Smooth muscle cell of the brain vasculature (primary cell): ENCODE measurements around the gene DPM1.
A peak's percentile ranks its signal among the peaks of the same experiment; 100 is the strongest.

Source experiments
- DNase-seq: peaks from one replicate; pipeline ENCODE4 v3.0.0-alpha.2; 2012; ENCODE audit warnings: low read depth, low spot score

The DPM1 gene

GRCh38 chr20:50930976-50931305, 27.4 kb downstream of the DPM1 start:
- DNase-seq = no peak

- no peak for DNase-seq
Measured at GRCh38 chr20:50930139-50930975, 28.0 kb downstream of the DPM1 start.

DNA sequence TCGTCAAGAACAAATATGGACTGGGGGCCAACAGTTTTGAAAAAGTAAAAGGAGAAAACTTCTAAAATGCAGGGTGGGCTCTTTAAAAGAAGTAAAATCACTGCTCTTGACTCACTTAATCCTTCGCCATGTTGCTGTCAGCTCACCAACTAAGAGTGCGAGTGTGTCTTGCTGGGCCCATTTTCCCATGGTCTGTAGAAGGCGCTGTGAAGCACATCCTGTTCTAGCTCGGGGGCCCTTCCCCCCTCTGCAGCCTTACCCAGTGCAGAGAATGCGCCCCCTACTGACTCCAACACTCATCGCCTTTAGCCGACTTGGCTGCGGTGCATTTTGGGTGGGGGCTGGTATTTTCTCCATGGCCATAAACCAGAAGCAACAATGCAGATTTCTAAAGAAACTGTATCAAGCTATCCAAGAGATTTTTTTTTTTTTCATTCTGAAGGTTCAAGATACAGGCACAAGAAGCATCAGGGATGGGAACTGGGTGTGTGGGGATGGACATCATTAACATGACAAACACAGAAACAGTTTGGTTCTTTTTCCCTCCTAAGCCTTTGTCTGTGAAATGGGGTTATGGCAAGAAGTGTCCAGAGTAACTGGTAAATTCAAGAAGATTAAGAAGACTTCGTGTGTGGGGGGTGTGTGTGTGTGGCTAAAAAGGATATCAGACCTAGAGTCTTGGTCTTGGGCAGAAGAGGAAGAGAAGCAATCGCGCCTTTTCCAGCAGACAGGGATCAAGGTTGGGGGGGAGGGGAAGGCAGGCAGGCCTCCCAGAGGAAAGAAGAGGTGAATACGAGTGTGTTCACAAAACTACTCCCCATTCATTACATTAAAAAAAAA, 28.8 kb downstream of the DPM1 start:
- peak; percentile 89 for DNase-seq

GRCh38 chr20:50928469-50928868, 29.9 kb downstream of the DPM1 start:
- DNase-seq = no peak

DNA sequence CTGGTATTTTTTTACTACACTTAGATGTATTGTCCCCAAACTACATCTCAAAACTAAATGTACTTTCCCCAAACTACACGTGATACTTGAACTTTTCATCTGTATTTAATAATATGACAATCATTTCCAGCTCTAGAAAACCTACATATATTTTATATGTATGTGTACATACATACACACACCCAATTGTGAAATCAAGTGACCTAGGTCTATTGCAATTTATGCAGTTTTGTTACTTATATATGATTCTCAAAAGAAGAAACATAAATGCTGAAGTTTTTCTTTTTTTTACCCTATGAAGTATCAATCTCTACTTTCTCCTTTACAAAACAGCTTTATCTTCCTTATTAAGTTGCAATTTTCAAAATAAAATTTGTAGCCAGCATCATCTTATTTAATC, 31.8 kb downstream of the DPM1 start:
- no peak for DNase-seq

DNA sequence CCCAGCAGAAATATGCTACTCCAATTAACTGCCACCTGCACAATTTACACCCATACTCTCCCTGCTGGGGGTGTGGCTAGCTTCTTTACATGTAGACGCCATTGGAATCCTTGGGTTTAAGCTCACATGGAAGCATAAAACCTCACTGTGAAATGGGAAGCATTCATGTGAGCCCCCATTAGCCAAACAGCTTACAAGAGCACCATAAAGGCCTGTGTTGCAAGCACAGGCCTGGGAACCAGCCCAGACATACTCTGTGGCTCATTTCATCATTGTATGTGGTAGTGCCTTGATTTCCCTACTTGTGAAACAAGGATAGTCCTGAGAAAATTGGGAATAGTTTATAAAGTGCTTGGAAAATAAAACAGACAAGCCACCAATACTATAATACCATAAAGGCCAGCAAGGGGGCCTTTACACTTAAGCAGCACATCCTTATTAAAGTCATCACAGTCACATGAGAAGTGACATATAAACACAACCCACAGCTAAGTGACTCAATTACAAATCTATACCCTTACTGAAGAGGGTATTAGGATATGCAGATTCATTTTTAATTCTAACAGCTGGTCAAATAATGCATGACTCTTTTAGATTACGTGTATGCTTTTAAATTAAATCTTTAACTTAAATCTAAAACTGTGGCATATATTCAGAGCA, 33.9 kb downstream of the DPM1 start:
- no peak for DNase-seq

GRCh38 chr20:50921803-50922501, 36.4 kb downstream of the DPM1 start:
- no peak for DNase-seq

GRCh38 chr20:50920997-50921396, 37.3 kb downstream of the DPM1 start:
- DNase-seq = no peak

DNA sequence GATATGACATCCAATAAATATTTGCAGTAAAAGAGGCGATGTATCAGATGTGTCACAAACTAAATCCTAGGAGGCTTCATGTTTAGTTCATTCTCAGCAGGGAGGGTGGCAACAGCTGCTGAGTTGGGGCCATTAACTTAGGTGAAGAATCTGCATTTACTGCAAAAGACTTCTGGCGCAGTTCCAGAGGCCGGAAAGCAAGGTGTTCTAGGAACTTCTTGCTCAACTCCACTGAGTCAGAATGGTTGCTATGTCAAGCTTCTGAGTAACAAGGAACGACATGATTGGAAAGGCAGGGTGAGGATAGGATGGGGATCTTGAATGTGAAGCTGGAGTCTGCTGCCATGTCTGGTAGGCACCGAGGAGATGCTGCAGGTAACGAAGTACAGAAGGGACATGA, 38.8 kb downstream of the DPM1 start:
- DNase-seq = no peak

GRCh38 chr20:50918403-50918802, 39.9 kb downstream of the DPM1 start:
- DNase-seq = no peak

DNA sequence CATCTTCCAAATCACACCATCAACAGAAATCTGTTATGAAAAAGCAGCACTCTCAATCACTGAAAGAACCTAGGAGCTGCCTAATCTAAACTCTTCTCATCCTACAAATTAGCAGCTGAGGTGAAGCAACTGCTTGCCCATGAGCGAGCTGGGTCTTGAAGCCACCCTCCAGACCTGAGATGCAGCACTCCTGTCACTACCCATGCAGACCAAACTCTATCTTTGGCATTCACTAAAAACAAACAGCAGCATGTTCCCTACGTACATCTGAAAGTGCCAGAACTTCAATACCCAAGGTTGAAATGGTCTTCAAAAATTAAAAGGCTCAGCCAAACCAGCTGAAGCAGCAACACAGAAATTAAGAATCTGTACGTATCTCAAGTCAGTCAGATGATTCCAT, 41.4 kb downstream of the DPM1 start:
- no peak for DNase-seq

DNA sequence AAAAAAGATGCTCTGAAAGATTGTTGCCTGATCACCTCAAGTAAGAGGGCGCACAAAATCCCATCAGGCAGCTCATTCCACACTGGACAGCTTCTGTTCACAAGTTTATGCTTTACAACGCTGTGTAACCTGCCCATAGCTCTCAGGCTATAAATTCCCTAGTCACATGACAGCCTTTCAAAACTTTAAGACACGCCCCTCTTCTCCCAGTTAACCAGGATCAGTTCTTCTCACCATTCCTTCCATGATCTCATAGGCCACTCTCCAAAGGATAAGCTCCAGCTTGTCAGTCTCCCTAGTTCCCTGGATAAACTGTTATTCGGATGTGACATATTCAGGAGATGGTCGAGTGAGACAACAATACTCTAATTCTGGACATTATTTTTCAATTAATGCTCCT, 42.1 kb downstream of the DPM1 start:
- no peak for DNase-seq

DNA sequence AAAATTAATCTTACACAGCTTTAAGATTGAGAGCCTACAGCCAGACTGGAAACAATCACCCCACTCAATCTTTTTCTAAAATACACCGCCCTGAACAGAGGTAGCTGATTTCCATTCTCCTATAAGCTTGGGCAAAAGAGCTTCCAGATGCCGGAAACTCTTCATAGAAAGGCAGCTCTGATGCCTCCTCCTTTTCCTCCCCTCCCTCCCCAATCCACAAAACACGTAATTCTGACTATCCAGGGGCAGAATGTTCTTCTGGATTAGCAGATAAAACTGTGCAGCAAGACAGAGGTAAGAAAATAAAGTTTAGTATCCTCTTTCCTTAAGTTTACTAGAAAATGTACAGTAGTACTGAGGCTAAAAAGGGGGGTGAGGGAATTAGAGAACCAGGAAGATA, 42.9 kb downstream of the DPM1 start:
- DNase-seq = no peak

- no peak for DNase-seq
Measured at GRCh38 chr20:50913690-50914375, 44.5 kb downstream of the DPM1 start.

DNA sequence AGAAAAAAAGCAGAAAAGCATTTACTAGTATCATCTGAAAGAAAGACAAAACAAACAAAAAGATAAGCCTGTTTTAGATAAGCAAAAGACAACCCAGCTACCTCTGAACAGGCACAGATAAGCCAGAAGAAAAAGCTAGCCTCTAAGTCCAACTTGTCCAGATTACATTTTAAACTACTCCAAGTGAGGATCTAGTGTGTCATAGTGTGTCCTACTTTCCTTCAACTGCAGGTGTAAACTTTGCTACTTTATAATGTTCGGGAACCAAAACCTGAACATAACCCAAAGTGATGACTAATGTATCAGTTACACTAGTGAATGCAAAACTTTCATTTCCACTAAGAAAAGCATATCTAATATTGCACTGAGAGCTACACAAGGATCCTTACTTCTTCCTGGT, 46.6 kb downstream of the DPM1 start:
- DNase-seq = no peak

DNA sequence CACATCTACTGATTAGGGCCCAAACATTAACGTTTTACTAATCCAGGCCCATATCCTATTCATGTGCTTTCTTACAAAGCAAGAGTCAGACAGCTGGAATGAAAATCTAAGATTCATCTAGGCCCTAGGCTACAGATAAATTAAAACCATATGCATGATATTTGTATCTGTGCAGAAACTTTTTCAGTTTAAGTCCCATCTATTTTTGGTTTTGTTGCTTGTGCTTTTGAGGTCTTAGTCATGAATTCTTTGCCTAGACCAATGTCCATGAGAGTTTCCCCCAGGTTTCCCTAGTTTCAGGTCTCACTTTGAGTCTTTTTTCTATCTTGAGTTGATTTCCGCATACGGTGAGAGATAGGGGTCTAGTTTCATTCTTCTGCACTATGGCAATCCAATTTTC, 47.3 kb downstream of the DPM1 start:
- DNase-seq = no peak

GRCh38 chr20:50909413-50909812, 48.9 kb downstream of the DPM1 start:
- no peak for DNase-seq

- no peak for DNase-seq
Measured at GRCh38 chr20:50904067-50904570, 54.2 kb downstream of the DPM1 start.

DNA sequence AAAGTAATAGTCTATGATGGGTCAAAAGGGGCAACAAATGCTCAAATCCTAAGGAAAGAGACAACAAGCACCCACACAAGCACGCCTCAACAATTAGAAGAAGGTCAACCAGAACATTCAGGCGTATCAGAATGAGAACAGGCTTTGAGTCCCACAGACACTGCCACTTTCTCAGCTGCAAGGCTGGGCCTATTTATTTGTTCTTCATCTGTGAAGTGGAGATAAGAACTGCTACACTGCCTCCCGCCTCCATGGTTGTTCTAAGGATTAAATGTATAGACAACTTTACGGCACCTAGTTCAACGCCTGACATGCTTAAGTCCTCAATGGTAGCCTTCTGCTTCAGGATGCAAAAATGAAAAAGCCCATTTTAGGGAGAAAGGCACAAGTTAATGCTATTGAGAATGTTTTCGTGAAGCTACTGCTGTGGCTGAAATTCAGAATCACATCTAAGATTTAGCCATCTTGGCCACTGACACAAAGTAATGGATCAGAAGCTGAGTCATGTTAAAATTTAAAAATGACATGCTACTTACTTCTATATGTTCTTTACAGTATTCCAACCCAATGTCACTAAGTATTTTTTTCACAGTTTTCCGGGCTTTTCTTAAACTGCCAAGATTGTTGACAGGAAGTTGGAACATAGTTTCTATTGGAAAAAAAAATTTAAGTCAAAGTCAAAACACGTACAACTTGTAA, 54.8 kb downstream of the DPM1 start:
- no peak for DNase-seq

- no peak for DNase-seq
Measured at GRCh38 chr20:50901301-50901700, 57.0 kb downstream of the DPM1 start.

DNA sequence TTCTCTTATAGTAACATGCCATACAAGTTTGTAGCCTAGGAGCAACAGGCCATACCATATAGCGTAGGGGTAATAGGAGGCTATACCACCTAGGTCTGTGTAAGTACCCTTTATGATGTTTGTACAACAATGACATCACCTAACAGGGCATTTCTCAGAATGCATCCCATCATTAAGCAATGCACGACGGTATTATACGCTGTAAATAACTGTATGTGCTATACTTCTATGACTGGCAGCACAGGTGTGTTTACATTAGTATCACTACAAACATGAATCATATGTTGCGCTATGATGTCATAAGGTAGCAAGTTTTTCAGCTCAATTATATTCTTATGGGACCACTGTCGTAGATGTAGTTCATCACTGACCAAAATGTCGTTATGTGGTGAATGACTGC, 58.1 kb downstream of the DPM1 start:
- no peak for DNase-seq
